AG09319 (cell line): ENCODE results near the gene GRK3.

Experiments
- DNase-seq: peaks from one replicate; pipeline ENCODE4 v3.0.0-alpha.2; 2010; ENCODE audit warnings: low read depth; ENCODE audit errors: extremely low read depth
- TF ChIP-seq, protein P1 (sequence below): IDR thresholded peaks from 2 replicates; pipeline ENCODE4 v1.5.1; 2011; ENCODE audit warnings: low read depth, mild to moderate bottlenecking, inconsistent platforms, low read length, moderate library complexity

The GRK3 gene

GRCh38 chr22:25645266-25645665 is 80.8 kb downstream of the GRK3 start:
- TF ChIP-seq, protein P1, sequence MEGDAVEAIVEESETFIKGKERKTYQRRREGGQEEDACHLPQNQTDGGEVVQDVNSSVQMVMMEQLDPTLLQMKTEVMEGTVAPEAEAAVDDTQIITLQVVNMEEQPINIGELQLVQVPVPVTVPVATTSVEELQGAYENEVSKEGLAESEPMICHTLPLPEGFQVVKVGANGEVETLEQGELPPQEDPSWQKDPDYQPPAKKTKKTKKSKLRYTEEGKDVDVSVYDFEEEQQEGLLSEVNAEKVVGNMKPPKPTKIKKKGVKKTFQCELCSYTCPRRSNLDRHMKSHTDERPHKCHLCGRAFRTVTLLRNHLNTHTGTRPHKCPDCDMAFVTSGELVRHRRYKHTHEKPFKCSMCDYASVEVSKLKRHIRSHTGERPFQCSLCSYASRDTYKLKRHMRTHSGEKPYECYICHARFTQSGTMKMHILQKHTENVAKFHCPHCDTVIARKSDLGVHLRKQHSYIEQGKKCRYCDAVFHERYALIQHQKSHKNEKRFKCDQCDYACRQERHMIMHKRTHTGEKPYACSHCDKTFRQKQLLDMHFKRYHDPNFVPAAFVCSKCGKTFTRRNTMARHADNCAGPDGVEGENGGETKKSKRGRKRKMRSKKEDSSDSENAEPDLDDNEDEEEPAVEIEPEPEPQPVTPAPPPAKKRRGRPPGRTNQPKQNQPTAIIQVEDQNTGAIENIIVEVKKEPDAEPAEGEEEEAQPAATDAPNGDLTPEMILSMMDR: no peak
- DNase-seq: no peak

DNA sequence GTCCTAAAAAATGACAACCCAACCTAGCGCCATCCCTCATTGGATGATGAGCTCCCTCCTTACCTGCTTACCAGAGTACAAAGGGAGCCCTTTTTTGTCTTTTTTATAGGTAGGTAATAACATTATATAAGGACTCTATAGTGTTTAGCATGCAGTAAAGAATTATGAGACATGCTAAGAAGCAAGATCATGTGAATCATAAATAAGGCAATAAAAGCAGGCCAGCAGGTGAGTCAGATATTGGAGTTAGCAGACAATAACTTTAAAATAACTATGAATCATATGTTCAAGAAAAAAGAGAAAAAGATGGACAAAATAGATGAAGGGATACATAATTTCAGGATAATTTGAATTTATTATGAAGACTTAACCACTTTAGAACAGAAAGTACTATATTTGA is 81.5 kb downstream of the GRK3 start:
- DNase-seq: no peak
- TF ChIP-seq, protein P1: no peak

DNA sequence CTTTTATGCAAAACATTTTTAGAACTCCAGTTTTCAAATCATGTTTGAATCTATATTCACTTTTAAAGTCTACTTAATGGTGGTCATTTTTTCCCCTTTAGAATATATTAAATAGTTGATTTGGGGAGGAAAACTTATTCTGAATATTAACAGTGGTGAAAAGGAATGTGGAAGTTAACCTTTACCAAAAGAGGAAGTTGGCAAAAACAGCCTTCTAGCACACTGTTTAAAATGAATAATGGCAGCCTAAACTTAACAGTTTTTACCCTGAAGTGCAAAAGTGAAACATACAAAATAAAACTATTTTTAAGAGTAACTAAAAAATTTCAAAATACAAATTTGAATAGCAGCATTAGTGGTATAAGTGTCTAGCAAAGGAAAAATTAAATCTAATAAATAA is 86.4 kb downstream of the GRK3 start:
- TF ChIP-seq, protein P1: no peak
- DNase-seq: no peak

GRCh38 chr22:25651332-25652085 is 87.0 kb downstream of the GRK3 start:
- TF ChIP-seq, protein P1: no peak
- DNase-seq: no peak

DNA sequence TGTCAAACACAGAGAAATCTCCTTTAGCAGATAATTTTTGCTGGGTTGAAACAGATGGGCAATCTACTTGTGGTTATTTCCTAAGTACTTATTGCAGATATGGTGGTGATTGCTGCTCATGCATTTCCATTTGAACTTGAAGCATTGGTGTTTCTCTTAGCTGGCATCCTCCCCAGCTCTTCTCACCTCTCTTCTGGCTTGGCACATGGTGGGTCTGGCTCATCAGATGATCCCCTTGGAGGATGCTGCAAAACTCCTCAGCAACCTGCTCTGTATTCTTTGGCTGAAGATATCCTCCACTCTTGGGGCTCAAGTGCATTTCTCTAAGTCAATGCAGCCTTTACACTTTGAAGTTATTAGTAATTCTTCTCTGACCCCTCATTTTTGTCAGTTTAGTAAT is 90.2 kb downstream of the GRK3 start:
- no peak for DNase-seq
- TF ChIP-seq, protein P1: no peak

DNA sequence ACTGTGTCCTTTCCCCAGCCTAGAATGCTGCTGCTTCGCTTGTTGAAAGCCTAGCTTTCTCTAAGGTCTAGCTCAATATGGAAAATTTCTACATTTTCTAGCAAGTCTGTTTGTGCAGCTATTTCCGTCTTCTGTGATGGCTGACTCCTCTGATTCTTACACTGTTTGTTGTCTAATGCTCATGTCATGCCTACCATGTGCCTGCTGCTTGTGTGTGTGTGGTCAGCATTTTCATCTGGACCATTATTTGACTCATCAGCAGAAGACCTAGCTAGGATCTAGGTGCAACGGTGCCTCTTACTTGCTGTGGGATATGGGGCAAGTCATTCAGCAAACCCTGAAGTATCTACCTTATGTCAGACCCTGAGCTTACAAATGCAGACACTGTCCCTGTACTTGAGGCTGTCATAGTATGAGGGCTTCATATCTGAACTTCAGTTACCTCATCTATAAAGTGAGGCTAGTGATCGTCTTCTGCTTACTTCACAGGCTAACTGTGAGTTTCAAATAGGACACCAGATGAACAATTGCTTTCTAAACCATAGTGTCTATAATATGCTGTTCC is 91.0 kb downstream of the GRK3 start:
- TF ChIP-seq, protein P1: no peak

DNA sequence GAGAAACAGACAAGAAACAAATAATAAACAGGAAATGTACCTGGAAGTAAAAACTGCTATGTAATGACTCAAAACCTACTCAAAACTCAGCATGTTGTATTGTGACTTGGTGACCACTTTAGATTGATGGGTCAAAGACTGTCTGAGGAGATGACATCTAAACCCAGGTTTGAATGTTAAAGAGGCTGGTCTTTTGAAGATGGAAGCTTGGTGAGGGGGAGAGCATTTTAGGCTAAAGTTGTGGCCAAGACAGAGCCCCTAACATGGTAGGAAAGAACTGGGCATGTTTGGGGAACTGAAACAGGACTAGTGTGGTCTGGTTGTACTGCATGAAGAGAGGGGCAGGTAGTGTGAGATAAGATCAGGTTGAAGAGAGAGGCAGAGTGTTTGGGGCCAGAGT is 92.2 kb downstream of the GRK3 start:
- DNase-seq: no peak

More for the DNA sequence above, 91.0 kb downstream of the GRK3 start:
- no peak for DNase-seq

More for the DNA sequence above, 92.2 kb downstream of the GRK3 start:
- TF ChIP-seq, protein P1: no peak
